Kasumi-1 (cell line): ENCODE data around the gene LHFPL2.

Experiments
- DNase-seq, 2 experiments: peaks; one replicate each; lab custom pipeline; 2025; lab: John Stamatoyannopoulos, UW

LHFPL2 gene

GRCh38 chr5:78594610-78595457 lies 53.7 kb downstream of the LHFPL2 start:
- DNase-seq: no peak

GRCh38 chr5:78594021-78594420 lies 54.6 kb downstream of the LHFPL2 start:
- DNase-seq: no peak

DNA sequence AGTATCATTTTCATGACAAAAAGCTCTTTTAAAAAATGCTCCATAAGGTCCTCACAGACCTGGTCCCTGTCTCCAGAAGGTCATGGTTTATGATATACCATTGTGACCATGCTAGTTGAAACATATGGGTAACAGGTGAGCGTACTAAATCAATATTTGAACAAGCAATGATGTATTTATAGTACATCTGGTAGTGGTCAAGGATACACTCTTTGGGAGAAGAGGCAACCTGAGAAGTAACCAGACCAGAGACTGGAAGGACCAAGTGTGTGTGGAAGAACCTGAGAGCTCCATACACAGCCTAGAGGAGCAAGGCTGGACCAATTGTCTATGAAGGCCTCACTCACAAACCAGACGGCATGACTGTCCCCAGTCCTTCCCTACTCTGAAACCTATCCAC lies 55.1 kb downstream of the LHFPL2 start:
- DNase-seq: no peak

DNA sequence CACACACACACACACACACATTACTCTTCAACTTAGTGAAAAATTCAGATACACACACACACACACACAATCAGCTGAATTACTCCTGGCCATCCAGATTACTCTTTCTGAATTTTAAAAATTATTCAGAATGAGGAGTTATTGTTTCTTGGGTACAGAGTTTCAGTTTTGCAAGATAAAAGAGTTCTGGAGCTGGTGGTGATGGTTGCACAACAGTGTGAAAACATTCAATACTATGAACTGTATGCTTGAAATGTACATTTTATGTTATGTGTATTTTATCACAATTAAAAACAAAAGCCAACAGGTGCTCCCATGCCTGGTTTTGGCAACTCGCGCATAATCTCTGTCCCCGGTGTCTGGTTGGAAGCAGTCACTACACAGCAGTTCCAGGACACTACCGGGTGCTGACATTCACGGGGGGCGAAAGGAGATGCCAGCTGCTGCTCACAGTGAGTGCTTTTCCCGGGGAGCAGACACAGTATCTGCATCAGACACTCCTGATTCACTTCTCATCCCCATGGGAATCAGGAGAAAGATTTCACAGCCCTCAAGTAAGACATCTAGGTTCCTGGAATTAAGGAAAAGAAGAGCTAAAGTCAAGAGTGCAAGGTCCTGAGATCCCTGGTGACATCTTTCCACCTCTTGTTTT lies 55.7 kb downstream of the LHFPL2 start:
- DNase-seq: no peak

DNA sequence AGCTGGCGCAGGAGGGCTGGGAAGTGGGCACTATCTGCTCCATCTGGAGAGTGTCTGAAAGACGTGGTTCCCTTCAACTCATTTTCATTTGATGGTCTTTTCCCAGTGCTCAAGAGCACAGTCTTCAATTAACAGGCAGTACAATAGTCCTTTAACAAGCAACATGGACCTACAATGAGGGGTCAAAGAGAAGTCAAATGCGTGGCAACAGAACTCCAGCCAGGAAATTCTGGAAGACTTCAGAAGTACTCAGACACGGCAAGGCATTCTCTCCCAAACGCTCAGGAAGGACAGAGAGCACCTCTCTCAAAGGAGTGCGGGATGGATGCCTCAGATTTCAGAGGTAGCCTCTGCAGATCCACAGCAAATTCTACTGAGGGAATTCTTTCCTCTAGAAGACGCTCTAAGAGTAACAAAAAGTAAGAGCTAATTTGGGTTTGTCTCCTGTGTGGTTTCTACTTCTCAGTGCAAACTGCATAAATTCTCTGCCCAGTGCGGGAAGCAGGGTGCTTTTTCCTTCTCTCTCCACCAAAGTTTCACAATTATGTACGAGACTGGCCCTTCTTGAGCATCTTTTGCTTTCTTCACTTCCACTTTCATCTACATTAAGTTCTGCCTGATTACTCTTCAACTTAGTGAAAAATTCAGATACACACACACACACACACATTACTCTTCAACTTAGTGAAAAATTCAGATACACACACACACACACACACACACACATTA lies 56.4 kb downstream of the LHFPL2 start:
- DNase-seq: no peak

- DNase-seq: no peak
These were observed 57.4 kb downstream of the LHFPL2 start for GRCh38 chr5:78591138-78591612.

DNA sequence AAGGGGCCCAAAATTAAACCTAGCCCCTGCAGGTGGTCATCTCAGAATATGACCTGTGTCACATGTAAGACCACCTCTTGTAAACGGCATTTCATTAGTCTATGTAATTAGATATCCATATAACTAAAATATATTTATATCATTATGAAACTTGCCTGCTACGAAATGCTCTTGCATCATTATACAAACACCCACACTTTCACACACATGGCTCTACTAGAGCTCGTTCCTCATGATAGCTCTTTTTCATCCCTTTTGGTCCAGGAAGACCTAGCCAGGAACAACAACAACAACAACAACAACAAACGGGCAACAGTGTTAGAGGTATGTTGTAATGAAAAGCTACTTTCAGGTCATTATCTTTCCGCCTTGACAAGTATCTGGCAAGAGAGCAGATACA lies 58.6 kb downstream of the LHFPL2 start:
- no peak for DNase-seq

DNA sequence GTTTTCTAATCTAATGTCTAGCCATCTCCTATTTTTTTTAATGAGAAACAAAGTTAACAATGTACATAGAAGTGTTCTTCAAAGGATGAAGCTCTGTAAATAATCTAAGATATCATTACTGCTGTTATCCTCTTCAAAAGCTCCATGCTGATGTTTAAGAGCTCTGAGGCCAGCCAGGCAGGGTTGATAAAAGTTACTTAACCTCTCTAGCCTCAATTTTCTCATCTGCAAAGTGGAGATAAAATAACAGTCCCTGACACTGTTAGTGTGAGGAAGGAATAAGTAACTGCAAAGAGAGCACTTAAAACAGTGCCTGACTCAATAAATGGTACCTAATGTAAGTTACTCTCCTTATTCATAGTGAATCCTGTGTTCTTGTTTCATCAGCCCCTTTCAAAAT lies 60.1 kb downstream of the LHFPL2 start:
- no peak for DNase-seq

DNA sequence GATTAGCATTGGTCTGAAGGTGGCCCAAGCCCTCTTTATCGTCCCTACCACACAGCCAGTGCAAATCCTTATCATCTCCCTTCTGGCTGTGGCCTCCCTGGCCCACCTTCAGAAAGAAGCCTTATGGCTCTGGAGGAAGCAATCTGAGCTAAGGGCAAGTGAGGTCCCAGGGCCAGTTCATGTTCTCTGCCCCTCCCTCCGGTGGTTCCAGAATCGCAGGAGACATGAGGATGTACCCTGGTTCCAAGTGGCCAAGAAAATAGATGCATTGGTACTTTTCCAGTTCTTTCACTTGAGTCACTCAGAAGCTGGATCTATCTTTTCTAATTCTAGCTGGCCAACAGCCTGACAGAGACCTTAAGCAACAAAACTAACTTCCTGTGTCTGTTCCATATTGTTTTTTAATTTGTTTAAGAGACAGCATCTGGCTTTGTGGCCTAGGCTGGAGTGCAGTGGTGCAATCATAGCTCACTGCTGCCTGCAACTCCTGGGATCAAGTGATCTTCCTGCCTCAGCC lies 60.7 kb downstream of the LHFPL2 start:
- peak; percentile 51 to 56 for DNase-seq

- DNase-seq: no peak
These were observed 61.3 kb downstream of the LHFPL2 start for GRCh38 chr5:78587081-78587774.

GRCh38 chr5:78586251-78586650 lies 62.3 kb downstream of the LHFPL2 start:
- DNase-seq: peak; percentile 83 to 89

GRCh38 chr5:78578015-78578414 lies 70.6 kb downstream of the LHFPL2 start:
- no peak for DNase-seq

GRCh38 chr5:78577071-78577807 lies 71.3 kb downstream of the LHFPL2 start:
- DNase-seq: no peak

- DNase-seq: no peak
These were observed 72.2 kb downstream of the LHFPL2 start for GRCh38 chr5:78576376-78576775.

DNA sequence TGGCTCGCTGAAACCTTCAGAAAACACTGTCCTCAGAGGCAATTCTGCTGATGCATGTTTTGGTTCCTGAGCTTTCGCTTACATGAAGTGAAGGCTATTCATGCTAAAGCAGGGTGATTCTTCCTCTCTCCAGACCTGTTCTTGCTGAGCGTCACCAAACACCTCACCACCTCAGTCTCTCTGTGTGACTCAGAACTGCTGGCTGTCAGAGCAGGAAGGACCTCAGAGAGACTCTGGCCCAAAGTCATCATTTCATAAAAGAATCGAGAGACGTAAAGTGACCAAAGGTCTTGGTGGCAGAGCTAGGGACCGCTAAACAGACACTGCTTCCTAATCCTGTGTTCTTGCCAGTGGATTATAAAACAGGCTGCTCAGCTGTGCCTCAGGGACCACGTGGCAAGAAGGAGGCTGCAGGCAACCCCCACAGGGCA lies 73.8 kb downstream of the LHFPL2 start:
- no peak for DNase-seq

GRCh38 chr5:78574131-78574673 lies 74.4 kb downstream of the LHFPL2 start:
- no peak for DNase-seq

GRCh38 chr5:78573318-78573717 lies 75.3 kb downstream of the LHFPL2 start:
- no peak for DNase-seq

DNA sequence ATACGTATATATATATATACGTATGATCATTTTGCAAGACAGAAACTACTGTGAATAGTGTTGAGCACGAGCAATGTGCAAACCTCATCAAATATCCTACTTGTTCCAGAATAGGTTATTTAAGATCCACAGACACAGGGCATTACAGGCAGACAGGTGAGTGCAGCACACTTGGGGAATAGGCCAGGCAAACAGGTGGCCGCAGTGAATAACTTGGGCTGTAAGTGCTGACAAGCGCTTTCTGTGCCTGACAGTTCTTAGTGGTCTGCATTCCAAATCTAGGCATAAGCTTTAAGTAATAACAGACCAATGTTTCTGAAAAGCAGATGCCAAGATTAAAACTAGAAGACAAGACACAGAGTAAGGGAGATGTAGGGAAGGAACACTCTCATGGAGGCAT lies 77.9 kb downstream of the LHFPL2 start:
- no peak for DNase-seq

DNA sequence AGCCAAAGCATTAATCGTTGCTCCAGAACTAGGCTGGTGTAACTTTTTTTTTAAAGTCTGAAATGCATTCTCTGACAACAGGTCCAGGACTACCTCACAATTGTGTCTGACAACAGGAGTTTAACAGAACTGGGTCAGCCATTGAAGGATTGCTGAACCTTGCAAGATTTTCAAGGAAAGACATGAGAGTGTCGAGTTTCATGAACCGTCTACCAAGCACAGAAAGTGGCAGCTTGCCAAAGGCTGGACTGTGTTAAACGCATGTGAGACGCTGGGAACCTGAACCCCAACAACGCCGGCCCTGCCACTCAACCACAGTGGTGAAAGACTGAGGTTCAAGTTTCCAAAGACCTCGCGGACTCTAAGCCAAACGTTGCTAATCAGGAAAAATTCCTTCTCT lies 79.1 kb downstream of the LHFPL2 start:
- DNase-seq: peak; percentile 23 to 38

- no peak for DNase-seq
These were observed 79.9 kb downstream of the LHFPL2 start for GRCh38 chr5:78568676-78569075.

DNA sequence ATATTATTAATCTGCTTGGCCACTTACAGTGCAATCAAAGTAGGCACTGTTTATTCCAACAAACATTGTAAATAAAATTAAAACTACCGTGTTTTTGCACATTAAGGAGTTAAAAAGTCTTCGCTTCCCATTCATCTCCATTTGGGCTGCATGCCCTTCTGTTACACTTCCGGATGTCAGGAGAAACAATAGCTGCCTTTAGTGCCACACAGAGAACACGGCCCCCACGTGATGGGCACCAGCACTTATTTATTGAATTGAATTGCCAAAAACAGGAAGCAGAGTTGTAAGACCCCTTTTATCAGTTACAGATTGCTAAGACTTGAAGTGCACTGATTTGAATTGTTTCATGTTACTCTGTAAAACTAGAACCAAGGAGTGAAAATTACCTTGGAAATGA lies 80.4 kb downstream of the LHFPL2 start:
- no peak for DNase-seq
